Measurements from ENCODE around the gene CSTF2.

DNA sequence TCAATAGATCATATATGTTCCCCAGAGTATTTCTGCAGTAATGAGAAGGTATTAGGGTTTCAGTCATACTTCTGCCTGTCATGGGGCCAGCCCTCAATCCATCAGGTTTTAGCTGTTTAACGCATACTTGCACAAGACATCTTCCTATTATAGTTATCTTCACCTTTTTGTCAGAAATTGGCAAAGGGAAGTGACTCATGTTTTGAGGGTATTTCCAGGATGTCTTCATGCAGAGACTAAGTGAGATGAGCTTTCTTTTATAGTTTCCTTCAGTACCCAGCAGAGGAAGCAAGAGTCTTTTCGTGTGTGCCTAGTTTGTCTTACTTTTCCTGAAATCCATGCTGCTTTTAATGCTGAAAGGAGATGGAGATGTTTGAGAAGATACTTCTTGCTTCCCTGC, 9.5 kb downstream of the CSTF2 start:
- TF ChIP-seq ATF3 (CRISPR knock-in tag; conservative IDR thresholded peaks at IDR 0.05) (no peak), GABPB1 (CRISPR knock-in tag; IDR thresholded peaks at IDR 0.05) (no peak), CREM (CRISPR knock-in tag; IDR thresholded peaks at IDR 0.05) (no peak), ATF1 (CRISPR knock-in tag; IDR thresholded peaks at IDR 0.05) (no peak), NR3C1 (CRISPR knock-in tag; conservative IDR thresholded peaks at IDR 0.05; ENCODE audit: low read depth) (no peak), RELA (CRISPR knock-in tag; IDR thresholded peaks at IDR 0.05; ENCODE audit: borderline replicate concordance) (no peak), ZNF232 (CRISPR knock-in tag; IDR thresholded peaks at IDR 0.05) (no peak), ZNF263 (CRISPR knock-in tag; IDR thresholded peaks at IDR 0.05; ENCODE audit: low read depth) (no peak)
- TF ChIP-seq, protein P1, sequence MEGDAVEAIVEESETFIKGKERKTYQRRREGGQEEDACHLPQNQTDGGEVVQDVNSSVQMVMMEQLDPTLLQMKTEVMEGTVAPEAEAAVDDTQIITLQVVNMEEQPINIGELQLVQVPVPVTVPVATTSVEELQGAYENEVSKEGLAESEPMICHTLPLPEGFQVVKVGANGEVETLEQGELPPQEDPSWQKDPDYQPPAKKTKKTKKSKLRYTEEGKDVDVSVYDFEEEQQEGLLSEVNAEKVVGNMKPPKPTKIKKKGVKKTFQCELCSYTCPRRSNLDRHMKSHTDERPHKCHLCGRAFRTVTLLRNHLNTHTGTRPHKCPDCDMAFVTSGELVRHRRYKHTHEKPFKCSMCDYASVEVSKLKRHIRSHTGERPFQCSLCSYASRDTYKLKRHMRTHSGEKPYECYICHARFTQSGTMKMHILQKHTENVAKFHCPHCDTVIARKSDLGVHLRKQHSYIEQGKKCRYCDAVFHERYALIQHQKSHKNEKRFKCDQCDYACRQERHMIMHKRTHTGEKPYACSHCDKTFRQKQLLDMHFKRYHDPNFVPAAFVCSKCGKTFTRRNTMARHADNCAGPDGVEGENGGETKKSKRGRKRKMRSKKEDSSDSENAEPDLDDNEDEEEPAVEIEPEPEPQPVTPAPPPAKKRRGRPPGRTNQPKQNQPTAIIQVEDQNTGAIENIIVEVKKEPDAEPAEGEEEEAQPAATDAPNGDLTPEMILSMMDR (IDR thresholded peaks at IDR 0.05) = no peak
- TF ChIP-seq, protein P2, sequence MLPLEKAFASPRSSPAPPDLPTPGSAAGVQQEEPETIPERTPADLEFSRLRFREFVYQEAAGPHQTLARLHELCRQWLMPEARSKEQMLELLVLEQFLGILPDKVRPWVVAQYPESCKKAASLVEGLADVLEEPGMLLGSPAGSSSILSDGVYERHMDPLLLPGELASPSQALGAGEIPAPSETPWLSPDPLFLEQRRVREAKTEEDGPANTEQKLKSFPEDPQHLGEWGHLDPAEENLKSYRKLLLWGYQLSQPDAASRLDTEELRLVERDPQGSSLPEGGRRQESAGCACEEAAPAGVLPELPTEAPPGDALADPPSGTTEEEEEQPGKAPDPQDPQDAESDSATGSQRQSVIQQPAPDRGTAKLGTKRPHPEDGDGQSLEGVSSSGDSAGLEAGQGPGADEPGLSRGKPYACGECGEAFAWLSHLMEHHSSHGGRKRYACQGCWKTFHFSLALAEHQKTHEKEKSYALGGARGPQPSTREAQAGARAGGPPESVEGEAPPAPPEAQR (CRISPR knock-in tag; IDR thresholded peaks at IDR 0.05) = no peak

Measured in WTC11 (cell line).